KBM-7 (cell line): ENCODE data around the gene ITPR2.

Experiments
- DNase-seq: peaks from one replicate; pipeline ENCODE4 v3.0.0-alpha.2; 2015
- in situ Hi-C: fragments of 300-500 bp; cut with MboI; formaldehyde crosslinking; loops from 2 replicates; pipeline ENCODE4 v1.14.3; 2020; ENCODE audit warnings: low sequenced_read_pairs, low pct_unique_long_range_greater_than_20kb, mixed read lengths

ITPR2 gene

GRCh38 chr12:26425587-26426260, 407.3 kb downstream of the ITPR2 start:
- in situ Hi-C loops: no loop called here
- no peak for DNase-seq

GRCh38 chr12:26422839-26423398, 410.1 kb downstream of the ITPR2 start:
- in situ Hi-C loops: no loop called here
- no peak for DNase-seq

GRCh38 chr12:26416550-26416949, 416.4 kb downstream of the ITPR2 start:
- no peak for DNase-seq
- in situ Hi-C loops: no loop called here

- no peak for DNase-seq
- in situ Hi-C loops: no loop called here
Measured at GRCh38 chr12:26410689-26411088, 422.3 kb downstream of the ITPR2 start.

GRCh38 chr12:26406813-26407212, 426.2 kb downstream of the ITPR2 start:
- DNase-seq: no peak
- in situ Hi-C loops: no loop called here

GRCh38 chr12:26406391-26406790, 426.6 kb downstream of the ITPR2 start:
- DNase-seq: no peak
- in situ Hi-C loops: no loop called here

- in situ Hi-C loops: no loop called here
- DNase-seq: no peak
Measured at GRCh38 chr12:26403601-26404000, 429.4 kb downstream of the ITPR2 start.

GRCh38 chr12:26402648-26403047, 430.3 kb downstream of the ITPR2 start:
- DNase-seq: no peak
- in situ Hi-C loops: no loop called here

- in situ Hi-C loops: no loop called here
- DNase-seq: no peak
Measured at GRCh38 chr12:26401874-26402273, 431.1 kb downstream of the ITPR2 start.

- no peak for DNase-seq
- in situ Hi-C loops: no loop called here
Measured at GRCh38 chr12:26400627-26401026, 432.4 kb downstream of the ITPR2 start.

- DNase-seq: peak; percentile 33
- in situ Hi-C loops: no loop called here
Measured at GRCh38 chr12:26399381-26399780, 433.6 kb downstream of the ITPR2 start.

- in situ Hi-C loops: no loop called here
- no peak for DNase-seq
Measured at GRCh38 chr12:26396402-26396801, 436.6 kb downstream of the ITPR2 start.

GRCh38 chr12:26389343-26389742, 443.7 kb downstream of the ITPR2 start:
- in situ Hi-C loops: no loop called here
- no peak for DNase-seq

GRCh38 chr12:26384536-26384935, 448.5 kb downstream of the ITPR2 start:
- in situ Hi-C loops: no loop called here
- DNase-seq: no peak

GRCh38 chr12:26383041-26383440, 450.0 kb downstream of the ITPR2 start:
- no peak for DNase-seq
- in situ Hi-C loops: no loop called here

- DNase-seq: no peak
Measured at GRCh38 chr12:26380897-26381296, 452.1 kb downstream of the ITPR2 start.

GRCh38 chr12:26379777-26380467, 453.1 kb downstream of the ITPR2 start:
- in situ Hi-C loops: no loop called here
- no peak for DNase-seq

More at GRCh38 chr12:26380897-26381296, 452.1 kb downstream of the ITPR2 start:
- in situ Hi-C loops: no loop called here

GRCh38 chr12:26378711-26379110, 454.3 kb downstream of the ITPR2 start:
- peak; percentile 66 for DNase-seq
- in situ Hi-C loops: no loop called here

- in situ Hi-C loops: no loop called here
- DNase-seq: no peak
Measured at GRCh38 chr12:26374934-26375680, 457.9 kb downstream of the ITPR2 start.
